OCI-LY3 (cell line): ENCODE measurements around the gene RNF38.

Experiments
- CTCF ChIP-seq: fragments of 200-600, 300-600 bp; sonication (generic); IDR thresholded peaks from 2 replicates; pipeline ENCODE4 v1.5.1; 2014; ENCODE audit warnings: antibody characterized with exemption, low read length, low read depth
- EZH2phosphoT487 ChIP-seq: fragments of 200-600 bp; shearing (Covaris generic); IDR thresholded peaks from 2 replicates; pipeline ENCODE4 v1.6.1; 2018; ENCODE audit warnings: antibody characterized with exemption, mixed run types, low read depth

GRCh38 chr9:36401164-36401740 is 1.2 kb upstream of the RNF38 start:
- TF ChIP-seq CTCF (no peak), EZH2phosphoT487 (no peak)
